Mesodermal cell (in vitro differentiated cells): ENCODE measurements around the gene HEATR3.

ENCODE experiments used
- H3K27ac ChIP-seq: 2 replicates; pipeline ENCODE4 v1.7.0; 2013; ENCODE audit warnings: mild to moderate bottlenecking, low read depth, low read length, moderate library complexity; ENCODE audit not compliant: severe bottlenecking
- H3K36me3 ChIP-seq: 2 replicates; pipeline ENCODE4 v1.7.1; 2013; ENCODE audit warnings: mild to moderate bottlenecking, low read length, moderate library complexity; ENCODE audit not compliant: control insufficient read depth, insufficient read depth
- H3K4me1 ChIP-seq: one replicate; pipeline ENCODE4 v1.7.1; 2013; ENCODE audit warnings: mild to moderate bottlenecking, low read length; ENCODE audit not compliant: insufficient read depth, control insufficient read depth, poor library complexity, severe bottlenecking
- H3K4me3 ChIP-seq: 2 replicates; pipeline ENCODE4 v1.7.0; 2013; ENCODE audit warnings: low read length, control low read depth, mild to moderate bottlenecking; ENCODE audit not compliant: insufficient read depth, poor library complexity, severe bottlenecking; ENCODE audit errors: extremely low read depth
- H3K9me3 ChIP-seq: 2 replicates; pipeline ENCODE4 v1.7.1; 2013; ENCODE audit warnings: mild to moderate bottlenecking, low read length, moderate library complexity; ENCODE audit not compliant: control insufficient read depth
- WGBS, 2 experiments: methylation state at CpG; one replicate each; pipeline ENCODE4 v1.1.5; 2013; ENCODE audit warnings: missing lambda C conversion rate in 2 of 2; ENCODE audit not compliant: insufficient coverage in 2 of 2; 5-methylcytosine and 5-hydroxymethylcytosine counted together

HEATR3 gene

DNA sequence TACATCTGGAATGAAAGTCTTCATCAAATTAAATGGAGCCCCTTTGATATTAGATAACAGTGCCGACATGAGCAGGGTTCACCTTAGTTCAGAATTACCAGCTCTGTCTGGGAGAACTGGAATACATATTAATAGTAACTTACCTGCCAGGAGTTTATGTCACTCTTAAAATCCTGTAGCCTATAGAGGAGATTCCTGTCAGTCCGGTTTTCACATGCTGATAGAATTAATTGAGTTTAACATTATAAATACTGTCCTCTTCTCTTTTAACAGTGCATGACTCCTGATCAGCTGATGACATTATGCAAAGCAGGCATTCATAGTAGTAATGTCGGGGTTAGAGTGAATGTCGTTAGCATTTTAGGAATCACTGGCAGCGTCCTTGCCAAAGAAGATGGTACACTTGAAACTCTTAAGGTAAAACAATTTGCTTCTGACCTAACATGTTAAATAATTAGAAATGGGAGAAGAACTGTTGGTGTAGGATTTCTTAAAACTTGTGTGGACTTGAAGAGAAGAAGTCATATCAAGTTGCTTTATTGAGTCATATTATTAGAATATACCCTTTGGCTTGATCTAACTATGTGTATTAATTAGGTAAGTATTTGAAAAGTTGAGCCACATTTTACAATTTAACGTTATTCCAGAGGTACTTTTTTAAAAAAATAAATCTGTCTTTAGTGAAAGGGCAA lies 34.3 kb downstream of the HEATR3 start:
- H3K9me3 ChIP-seq: no peaks in the 10 kb centered on the region
- WGBS, 2 experiments: 98% methylated on average over 5 of the region's 6 CpGs; no CpG with 5 or more reads in 1 of the 2 experiments
- no peak overlapping the region for H3K27ac ChIP-seq
- no peaks in the 10 kb centered on the region for H3K4me1 ChIP-seq
- no peak overlapping the region for H3K4me3 ChIP-seq
- H3K36me3 ChIP-seq: peaks cover 76% of the 10 kb centered on the region

DNA sequence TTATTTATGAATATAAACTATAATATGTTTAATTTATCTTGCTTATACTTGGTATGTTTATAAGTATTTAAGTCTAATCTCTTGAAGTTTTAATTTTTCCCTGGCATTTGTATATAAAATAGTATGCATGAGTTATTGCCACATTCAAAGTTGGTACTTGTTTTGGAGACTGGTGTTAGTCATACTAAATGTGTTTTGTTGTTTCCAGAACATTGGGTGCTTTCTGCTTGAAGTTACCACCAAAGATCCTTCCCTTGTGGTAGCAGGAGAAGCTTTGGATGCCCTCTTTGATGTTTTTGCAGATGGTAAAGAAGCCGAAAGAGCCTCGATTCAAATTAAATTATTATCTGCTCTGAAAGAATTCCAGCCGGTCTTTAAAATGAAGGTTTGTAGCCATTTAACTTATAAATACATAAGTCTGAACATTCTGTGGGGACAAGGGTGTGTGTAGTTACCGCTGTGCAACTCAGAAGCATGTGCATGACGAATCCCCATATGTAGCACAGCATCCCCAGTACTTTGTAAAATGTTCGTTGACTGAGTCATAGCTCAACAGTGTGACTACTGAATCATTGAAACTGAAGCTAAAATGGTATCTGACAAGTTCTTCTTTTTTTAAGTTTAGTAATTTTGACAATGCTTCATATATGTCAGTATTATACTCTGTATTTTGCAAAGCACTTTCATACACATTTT lies 36.4 kb downstream of the HEATR3 start:
- Histone ChIP-seq H3K27ac (no peak overlapping the region), H3K4me3 (no peak overlapping the region), H3K9me3 (no peaks in the 10 kb centered on the region), H3K4me1 (no peaks in the 10 kb centered on the region), H3K36me3 (peaks cover 74% of the 10 kb centered on the region)
- 92% methylated on average over 2 of the region's 6 CpGs for WGBS, 2 experiments

GRCh38 chr16:50103764-50104163 lies 38.0 kb downstream of the HEATR3 start:
- no peak overlapping the region for H3K4me3 ChIP-seq
- H3K4me1 ChIP-seq: no peaks in the 10 kb centered on the region
- H3K36me3 ChIP-seq: peaks cover 74% of the 10 kb centered on the region
- no peaks in the 10 kb centered on the region for H3K9me3 ChIP-seq
- WGBS, 2 experiments: 87 to 88% methylated on average over 4 to 5 of the region's 5 CpGs
- no peak overlapping the region for H3K27ac ChIP-seq

- Histone ChIP-seq H3K4me3 (no peak overlapping the region), H3K27ac (no peak overlapping the region), H3K4me1 (no peaks in the 10 kb centered on the region), H3K9me3 (no peaks in the 10 kb centered on the region), H3K36me3 (no peaks in the 10 kb centered on the region)
- WGBS, 2 experiments: 63 to 72% methylated on average over 2 to 8 of the region's 8 CpGs
Measured at GRCh38 chr16:50114357-50115129, 48.8 kb downstream of the HEATR3 start.

DNA sequence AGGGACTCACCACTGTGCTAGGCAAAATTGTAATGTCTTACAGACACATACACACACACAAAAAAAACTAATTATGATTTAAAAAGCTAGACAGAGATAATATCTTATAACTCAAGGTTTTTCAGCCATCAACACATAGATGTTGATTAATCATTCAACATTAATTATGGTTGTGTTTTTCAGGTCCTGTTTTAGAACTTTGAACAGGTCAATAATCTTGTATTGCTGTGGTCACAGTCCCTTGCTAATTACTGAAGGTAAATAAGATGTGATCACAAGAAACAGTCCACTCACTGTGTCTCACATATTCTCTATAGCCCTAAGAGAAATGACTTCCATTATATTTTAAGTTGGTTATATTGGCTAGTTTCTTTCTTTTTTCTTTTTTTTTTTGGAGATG lies 54.9 kb downstream of the HEATR3 start:
- no peaks in the 10 kb centered on the region for H3K4me1 ChIP-seq
- H3K36me3 ChIP-seq: no peaks in the 10 kb centered on the region
- no peak overlapping the region for H3K27ac ChIP-seq
- H3K9me3 ChIP-seq: no peaks in the 10 kb centered on the region
- H3K4me3 ChIP-seq: no peak overlapping the region

DNA sequence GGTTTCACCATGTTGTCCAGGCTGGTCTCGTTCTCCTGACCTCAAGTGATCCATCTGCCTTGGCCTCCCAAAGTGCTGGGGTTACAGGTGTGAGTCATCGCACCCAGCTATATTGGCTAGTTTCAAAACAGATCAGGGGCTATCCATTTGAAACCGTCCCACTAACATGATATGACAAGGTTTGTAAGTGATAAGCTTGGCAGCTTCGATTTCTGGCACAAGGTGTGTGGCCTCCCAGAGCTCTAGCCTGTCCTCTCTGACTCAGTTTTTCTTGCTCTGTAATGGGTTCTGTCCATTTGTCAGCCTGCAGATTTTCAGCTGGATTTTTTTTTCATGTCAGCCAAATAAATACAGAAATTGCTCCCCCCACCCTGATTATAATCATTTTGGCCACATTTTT lies 55.5 kb downstream of the HEATR3 start:
- 79 to 97% methylated on average over 3 to 4 of the region's 4 CpGs for WGBS, 2 experiments
- no peaks in the 10 kb centered on the region for H3K9me3 ChIP-seq
- no peak overlapping the region for H3K4me3 ChIP-seq
- H3K4me1 ChIP-seq: no peaks in the 10 kb centered on the region
- no peak overlapping the region for H3K27ac ChIP-seq
- no peaks in the 10 kb centered on the region for H3K36me3 ChIP-seq

DNA sequence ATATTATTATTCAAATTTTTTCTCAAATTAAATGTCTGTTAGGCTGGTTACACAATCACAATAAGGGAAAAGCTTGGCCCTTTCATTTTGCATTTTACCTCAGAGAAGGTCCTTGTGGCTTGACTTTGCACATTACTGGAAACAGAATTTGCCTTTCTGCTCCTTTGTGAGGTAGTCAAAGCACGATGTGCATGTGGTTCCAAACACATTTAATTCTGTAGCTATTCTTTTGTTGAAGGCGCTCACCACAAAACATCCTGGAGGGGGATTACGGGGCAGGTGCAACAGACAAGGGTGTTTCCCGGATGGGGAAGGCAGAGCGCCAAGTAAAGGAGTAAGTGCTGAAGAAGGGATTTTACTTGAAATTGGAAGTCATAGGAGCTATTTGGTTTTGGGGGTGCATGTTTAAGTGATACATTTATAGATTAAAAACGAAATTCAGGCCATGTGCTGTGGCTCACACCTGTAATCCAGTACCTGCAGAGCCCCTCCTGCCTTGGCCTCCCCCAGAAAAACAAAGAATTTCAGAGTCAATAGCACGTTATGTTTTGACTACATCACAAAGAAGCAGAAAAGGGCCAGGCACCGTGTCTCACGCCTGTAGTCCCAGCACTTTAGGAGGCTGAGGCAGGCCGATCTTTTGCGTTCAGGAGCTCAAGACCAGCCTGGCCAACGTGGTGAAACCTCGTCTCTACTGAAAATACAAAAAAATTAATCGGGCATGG lies 56.1 kb downstream of the HEATR3 start:
- no peak overlapping the region for H3K4me3 ChIP-seq
- H3K4me1 ChIP-seq: no peaks in the 10 kb centered on the region
- 80 to 88% methylated on average over 11 to 12 of the region's 14 CpGs for WGBS, 2 experiments
- H3K36me3 ChIP-seq: no peaks in the 10 kb centered on the region
- H3K27ac ChIP-seq: no peak overlapping the region
- no peaks in the 10 kb centered on the region for H3K9me3 ChIP-seq

DNA sequence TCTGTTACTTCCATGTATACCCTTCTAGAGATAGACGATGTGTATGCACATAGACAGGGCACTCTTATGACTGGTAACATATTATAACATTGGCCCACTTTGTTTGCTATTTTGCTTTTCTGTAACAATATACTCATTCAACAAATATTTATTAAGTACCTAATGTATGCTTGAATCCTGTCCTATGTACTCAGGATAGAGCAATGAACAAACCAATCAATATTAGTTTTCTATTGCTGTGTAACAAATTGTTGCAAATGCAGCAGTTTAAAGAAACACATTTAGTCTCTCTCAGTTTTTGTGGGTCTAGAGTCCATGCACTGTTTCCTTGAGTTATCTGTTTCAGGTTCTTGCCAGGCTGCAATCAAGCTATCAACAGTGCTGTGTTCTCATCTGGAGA lies 57.6 kb downstream of the HEATR3 start:
- H3K9me3 ChIP-seq: no peaks in the 10 kb centered on the region
- no peaks in the 10 kb centered on the region for H3K4me1 ChIP-seq
- H3K4me3 ChIP-seq: no peak overlapping the region
- no peaks in the 10 kb centered on the region for H3K36me3 ChIP-seq
- no peak overlapping the region for H3K27ac ChIP-seq
- WGBS, 2 experiments: 100% methylated on average over 1 of the region's 1 CpG; no CpG with 5 or more reads in 1 of the 2 experiments

DNA sequence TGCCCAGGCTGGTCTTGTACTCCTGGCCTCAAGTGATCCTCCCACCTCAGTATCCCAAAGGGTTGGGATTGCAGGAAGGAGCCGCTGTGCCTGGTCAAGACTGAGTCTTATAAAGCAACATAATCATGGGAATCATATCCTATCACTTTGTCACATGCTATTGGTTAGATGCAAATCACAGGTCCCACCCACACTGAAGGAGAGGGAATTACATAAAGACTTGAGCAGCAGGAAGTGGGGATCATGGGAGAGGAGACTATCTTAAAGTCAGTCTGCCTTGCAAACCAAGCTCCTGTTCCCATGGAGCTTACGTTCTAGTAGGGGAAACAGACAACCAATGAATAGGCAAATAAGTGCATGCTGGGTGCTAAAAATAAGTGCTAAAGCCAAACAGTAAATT lies 59.0 kb downstream of the HEATR3 start:
- Histone ChIP-seq H3K9me3 (no peaks in the 10 kb centered on the region), H3K4me1 (no peaks in the 10 kb centered on the region), H3K4me3 (no peak overlapping the region), H3K36me3 (no peaks in the 10 kb centered on the region), H3K27ac (no peak overlapping the region)
- 100% methylated on average over 1 of the region's 2 CpGs; no CpG with 5 or more reads in 1 of the 2 experiments for WGBS, 2 experiments

DNA sequence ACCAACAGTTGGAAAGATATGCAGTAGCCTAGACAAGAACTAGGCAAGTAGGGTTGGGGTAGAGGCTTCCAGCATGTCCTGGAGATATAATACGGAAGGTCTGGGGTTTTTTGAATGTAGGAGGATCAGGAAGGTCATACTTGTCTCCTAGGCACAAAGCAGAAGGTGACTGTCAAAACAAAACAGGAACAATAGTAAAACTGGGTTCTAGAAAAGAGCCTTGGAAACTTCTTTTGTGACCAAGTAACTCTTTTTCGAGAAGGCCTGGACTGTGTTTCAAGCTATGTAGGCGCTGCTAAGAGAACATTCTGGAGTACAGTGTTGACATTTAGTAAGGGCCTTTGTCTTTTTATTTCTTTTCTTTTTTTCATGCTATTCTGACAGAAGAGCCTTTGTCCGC lies 60.4 kb downstream of the HEATR3 start:
- Histone ChIP-seq H3K4me1 (no peaks in the 10 kb centered on the region), H3K4me3 (no peak overlapping the region), H3K36me3 (no peaks in the 10 kb centered on the region), H3K9me3 (no peaks in the 10 kb centered on the region), H3K27ac (no peak overlapping the region)
- WGBS, 2 experiments: 88 to 90% methylated on average over 3 to 4 of the region's 4 CpGs
